NT2/D1 (cell line): ENCODE measurements around the gene ISOC1.

Source experiments
- YY1 ChIP-seq: IDR thresholded peaks from 2 replicates; pipeline ENCODE4 v1.6.1; 2011; ENCODE audit not compliant: insufficient read length, insufficient read depth
- ZNF274 ChIP-seq: IDR thresholded peaks from 2 replicates; pipeline ENCODE4 v1.6.1; 2011; ENCODE audit warnings: mild to moderate bottlenecking, low read depth, low read length

- TF ChIP-seq YY1 (no peak), ZNF274 (no peak)
Observed at GRCh38 chr5:129061849-129062248, 32.7 kb upstream of the ISOC1 start.
